Measurements from ENCODE around the gene TRAPPC3. TPM values are rescaled to one million over a fixed set of nuclear protein-coding genes. Genes with fewer than 3 reads are reported as not detected.

The TRAPPC3 gene
- total and polyA plus RNA-seq, 9 of the 15 experiments (the other 6 are each of a cell fraction or from before 2014, with no cell fraction given) = 20.6 to 141 (median 112) TPM

GRCh38 chr1:36161641-36162531 lies 12.6 kb upstream of the TRAPPC3 start (continued):
- peak; percentile 57 for TF ChIP-seq USF1 (CRISPR knock-in tag; IDR thresholded peaks at IDR 0.05)
- no peak for TF ChIP-seq JUN (IDR thresholded peaks at IDR 0.05; ENCODE audit: borderline replicate concordance, low read depth, low read length)
- peak; percentile 84; the same call in 1 of the 2 replicates for TF ChIP-seq JUN (CRISPR knock-in tag; IDR thresholded peaks at IDR 0.05; ENCODE audit: borderline replicate concordance)
- TF ChIP-seq ZNF511 (CRISPR knock-in tag; IDR thresholded peaks at IDR 0.05) = 0 out of 2 replicates have a peak, but pooled peaks have one; percentile 44
- TF ChIP-seq NKRF (IDR thresholded peaks at IDR 0.05; ENCODE audit: borderline replicate concordance) = 0 out of 2 replicates have a peak, but pooled peaks have one; percentile 33
- no peak for TF ChIP-seq STAT5A (IDR thresholded peaks at IDR 0.05; ENCODE audit: borderline replicate concordance, low read length)
- no peak for TF ChIP-seq ZNF232 (CRISPR knock-in tag; IDR thresholded peaks at IDR 0.05)
- TF ChIP-seq NRF1 (conservative IDR thresholded peaks at IDR 0.05 in 1 of 2, IDR thresholded peaks at IDR 0.05 in 1 of 2) = no peak
- no peak for TF ChIP-seq ZNF707 (CRISPR knock-in tag; conservative IDR thresholded peaks at IDR 0.05)
- no peak for TF ChIP-seq ZNF324 (CRISPR knock-in tag; IDR thresholded peaks at IDR 0.05)
- peak; percentile 20; the same call in 1 of the 2 replicates for TF ChIP-seq E2F5 (CRISPR knock-in tag; IDR thresholded peaks at IDR 0.05)
- TF ChIP-seq HDAC1 (IDR thresholded peaks at IDR 0.05) = peak in 1 of 2 experiments; percentile 63; a peak in 2 of 4 replicates
- TF ChIP-seq ATF7 (IDR thresholded peaks at IDR 0.05) = peak; percentile 52
- TF ChIP-seq HIVEP1 (CRISPR knock-in tag; IDR thresholded peaks at IDR 0.05) = no peak

Measured in K562 (cell line).